GM12872 (cell line): ENCODE results near the gene PYDC1.

Experiments
- CTCF ChIP-seq: IDR thresholded peaks from 3 replicates; pipeline ENCODE4 v1.5.1; 2011; ENCODE audit warnings: low read depth, mild to moderate bottlenecking, low read length, moderate library complexity; ENCODE audit not compliant: insufficient read depth

The PYDC1 gene

GRCh38 chr16:31216422-31217135, at the start of gene PYDC1:
TSS of gene PYDC1 (minus strand) at chr16:31217135. CDS start at chr16:31217028, 107 bp downstream.
- no peak for TF ChIP-seq CTCF

DNA sequence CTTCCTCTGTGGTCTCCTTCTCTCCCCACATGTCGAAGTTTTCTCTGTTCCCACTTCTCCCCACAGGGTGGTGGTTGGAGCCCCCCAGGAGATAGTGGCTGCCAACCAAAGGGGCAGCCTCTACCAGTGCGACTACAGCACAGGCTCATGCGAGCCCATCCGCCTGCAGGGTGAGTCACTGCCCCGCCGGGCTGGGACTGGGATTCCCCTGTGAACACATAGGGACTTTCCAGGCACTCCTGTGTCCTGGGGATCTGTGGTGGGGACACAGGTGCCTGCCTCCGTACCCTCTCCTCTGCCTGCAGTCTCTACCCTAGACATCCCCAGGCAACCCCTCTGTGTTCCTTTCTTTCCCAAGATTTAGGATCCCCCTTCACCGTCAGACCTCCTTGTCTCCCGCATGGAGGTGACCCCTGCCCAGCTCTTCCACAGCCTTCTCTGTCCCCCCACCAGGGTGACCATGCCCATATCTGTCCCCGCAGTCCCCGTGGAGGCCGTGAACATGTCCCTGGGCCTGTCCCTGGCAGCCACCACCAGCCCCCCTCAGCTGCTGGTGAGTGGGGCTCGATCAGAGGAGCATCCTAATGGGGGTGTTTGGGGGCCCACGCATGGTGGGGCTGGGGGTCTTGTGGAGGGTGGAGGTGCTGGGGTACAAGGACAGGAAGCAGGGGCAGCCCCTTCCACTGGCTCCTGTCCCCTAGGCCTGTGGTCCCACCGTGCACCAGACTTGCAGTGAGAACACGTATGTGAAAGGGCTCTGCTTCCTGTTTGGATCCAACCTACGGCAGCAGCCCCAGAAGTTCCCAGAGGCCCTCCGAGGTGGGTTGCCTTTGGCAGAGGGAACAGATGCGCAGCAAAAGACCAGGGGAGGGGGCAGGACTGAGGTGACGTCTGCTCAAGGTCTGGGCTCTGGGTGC, 48.7 kb upstream of the PYDC1 start:
- peak; percentile 15; the same call in 1 of the 3 replicates for TF ChIP-seq CTCF

DNA sequence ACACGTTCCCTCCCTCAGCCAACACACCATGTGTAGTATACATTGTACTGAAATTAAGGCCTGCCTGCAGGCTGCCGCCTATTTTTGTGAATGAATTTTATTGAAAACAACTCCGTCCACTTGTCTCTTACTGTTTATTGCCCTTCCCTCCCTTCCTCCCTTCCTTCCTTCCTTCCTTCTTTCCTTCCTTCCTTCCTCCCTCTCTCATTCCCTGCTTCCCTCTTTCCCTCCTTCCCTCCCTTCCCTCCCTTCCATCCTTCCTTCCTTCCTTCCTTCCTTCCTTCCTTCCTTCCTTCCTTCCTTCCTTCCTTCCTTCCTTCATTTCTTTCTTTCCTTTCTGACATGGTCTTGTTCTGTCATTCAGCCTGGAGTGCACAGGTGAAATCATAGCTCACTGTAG, 45.1 kb upstream of the PYDC1 start:
- no peak for TF ChIP-seq CTCF

DNA sequence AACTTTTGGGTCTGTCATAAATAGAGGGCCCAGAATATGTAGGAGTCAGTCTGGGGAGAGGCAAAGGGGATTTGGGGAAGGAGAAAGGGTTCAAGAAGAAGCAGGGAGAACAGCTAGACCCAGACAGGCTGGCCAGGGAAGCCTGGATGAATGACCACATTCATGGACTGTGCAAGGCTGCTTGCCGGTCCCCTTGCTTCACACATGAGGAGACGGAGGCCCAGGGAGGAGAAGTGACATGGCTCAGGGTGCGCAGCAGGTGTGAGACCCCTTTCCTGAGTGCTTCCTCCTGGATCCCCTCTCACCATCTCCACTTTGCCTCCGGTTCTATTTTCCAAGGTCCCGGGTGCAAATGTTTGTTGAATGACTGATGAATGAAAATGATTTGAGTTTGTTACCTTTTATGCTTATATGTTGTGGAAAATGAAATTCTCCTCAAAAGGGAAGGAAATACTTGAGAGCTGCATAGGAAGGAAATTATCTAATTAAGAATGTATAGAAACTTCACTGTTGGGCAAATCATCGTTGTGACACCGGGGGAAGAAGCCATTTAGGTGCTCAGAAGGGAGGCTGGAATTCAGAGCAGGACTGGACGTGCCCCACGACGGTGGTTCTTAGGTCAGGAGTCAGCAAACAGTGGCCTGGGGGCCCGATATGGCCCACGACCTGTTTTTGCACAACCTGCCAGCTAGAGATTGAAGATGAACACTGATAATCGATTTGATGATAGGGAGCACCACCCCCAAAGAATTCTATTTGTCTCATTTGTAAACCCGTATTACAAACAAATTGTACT, 43.4 kb upstream of the PYDC1 start:
- TF ChIP-seq CTCF = no peak

DNA sequence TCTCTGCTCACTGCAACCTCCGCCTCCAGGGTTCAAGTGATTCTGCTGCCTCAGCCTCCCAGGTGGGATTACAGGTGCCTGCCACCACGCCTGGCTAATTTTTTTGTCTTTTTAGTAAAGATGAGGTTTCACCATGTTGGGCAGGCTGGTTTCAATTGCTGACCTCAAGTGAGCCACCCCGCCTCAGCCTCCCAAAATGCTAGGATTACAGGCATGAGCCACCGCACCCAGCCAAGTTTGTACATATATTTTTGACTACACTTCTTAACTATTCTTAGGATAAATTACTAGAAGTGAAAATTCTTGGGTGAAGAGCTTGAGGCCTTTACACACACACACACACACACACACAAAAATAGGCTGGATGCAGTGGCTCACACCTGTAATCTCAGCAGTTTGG, 41.4 kb upstream of the PYDC1 start:
- no peak for TF ChIP-seq CTCF

DNA sequence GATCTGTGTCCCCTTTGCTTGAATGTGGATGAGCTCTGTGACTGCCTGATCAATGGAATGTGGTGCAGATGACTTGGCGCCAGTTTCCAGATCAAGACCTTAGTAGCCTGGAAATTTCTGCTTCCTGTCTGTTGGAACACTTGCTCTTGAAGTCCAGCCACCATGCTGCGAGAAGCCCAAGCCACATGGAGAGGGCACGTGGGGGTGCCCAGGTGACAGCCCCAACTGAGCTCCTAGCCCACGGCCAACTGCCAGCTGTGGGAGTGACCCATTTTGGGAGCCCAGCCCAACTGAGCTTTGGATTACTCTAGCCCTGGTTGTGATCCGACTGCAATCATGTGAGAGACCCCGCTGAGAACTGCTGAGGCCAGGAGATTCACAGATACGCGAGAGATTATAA, 39.5 kb upstream of the PYDC1 start:
- TF ChIP-seq CTCF = no peak

- TF ChIP-seq CTCF = no peak
These were observed 36.7 kb upstream of the PYDC1 start for GRCh38 chr16:31253642-31254045.
